PC-3 (cell line): ENCODE data around the gene PDGFRA.

Source experiments
- CTCF ChIP-seq: fragments of 300-600 bp; sonication (generic); conservative IDR thresholded peaks from 2 replicates; pipeline ENCODE4 v1.5.1; 2017; ENCODE audit warnings: antibody characterized with exemption, low read depth, mild to moderate bottlenecking, low read length
- EZH2 ChIP-seq: fragments of 300-600 bp; sonication (generic); IDR thresholded peaks from one replicate; pipeline ENCODE4 v1.6.1; 2017; ENCODE audit warnings: antibody characterized with exemption, mild to moderate bottlenecking, low read length; ENCODE audit not compliant: unreplicated experiment
- EZH2phosphoT487 ChIP-seq: fragments of 300-600 bp; sonication (generic); IDR thresholded peaks from 2 replicates; pipeline ENCODE4 v1.6.1; 2018; ENCODE audit warnings: mild to moderate bottlenecking, antibody characterized with exemption, low read length, borderline replicate concordance

- TF ChIP-seq CTCF (no peak), EZH2 (no peak), EZH2phosphoT487 (no peak)
These were observed 26.8 kb downstream of the PDGFRA start for GRCh38 chr4:54255881-54256280.
